WI38 (cell line): Measurements from ENCODE around the gene TNKS1BP1.
"Not testable (repeated sequence)": the region's sequence is repeated elsewhere in the genome, so short reads cannot be mapped to it uniquely, and the experiment has no call there.

Experiments used
- H3K4me3 ChIP-seq: 2 replicates; pipeline ENCODE4 v1.5.1; 2011; ENCODE audit warnings: low read depth, mild to moderate bottlenecking, control low read depth, low read length
- TF ChIP-seq, protein P1 (sequence below): IDR thresholded peaks from 2 replicates; pipeline ENCODE4 v1.5.1; 2012; ENCODE audit warnings: low read depth, mild to moderate bottlenecking, control low read depth, low read length

TNKS1BP1 gene

DNA sequence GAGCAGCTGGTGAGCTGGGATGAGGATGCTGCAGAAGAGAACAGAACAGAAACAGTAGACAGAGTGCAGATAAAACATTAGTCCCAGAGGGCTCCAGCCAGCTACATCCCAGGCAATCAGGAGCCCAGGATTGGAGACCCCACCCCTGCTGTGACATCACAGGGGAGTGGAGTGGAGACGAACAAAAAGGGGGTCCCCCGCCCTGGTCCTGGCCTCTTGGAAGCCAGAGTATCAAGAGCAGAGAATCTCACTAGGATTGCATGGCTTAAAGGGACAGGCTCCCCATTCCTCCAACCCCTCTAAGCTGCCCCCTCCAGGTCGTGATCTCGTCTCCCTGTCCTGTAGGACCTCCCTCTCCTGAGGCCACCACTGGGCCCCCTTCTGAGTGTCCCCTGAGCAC, 13.4 kb upstream of the TNKS1BP1 start, which contains the start of gene P2RX3:
TSS of gene P2RX3 (plus strand) at position 211 of the 400 bp plus-strand sequence. CDS start 199 bp downstream, outside the sequence.
- TF ChIP-seq, protein P1, sequence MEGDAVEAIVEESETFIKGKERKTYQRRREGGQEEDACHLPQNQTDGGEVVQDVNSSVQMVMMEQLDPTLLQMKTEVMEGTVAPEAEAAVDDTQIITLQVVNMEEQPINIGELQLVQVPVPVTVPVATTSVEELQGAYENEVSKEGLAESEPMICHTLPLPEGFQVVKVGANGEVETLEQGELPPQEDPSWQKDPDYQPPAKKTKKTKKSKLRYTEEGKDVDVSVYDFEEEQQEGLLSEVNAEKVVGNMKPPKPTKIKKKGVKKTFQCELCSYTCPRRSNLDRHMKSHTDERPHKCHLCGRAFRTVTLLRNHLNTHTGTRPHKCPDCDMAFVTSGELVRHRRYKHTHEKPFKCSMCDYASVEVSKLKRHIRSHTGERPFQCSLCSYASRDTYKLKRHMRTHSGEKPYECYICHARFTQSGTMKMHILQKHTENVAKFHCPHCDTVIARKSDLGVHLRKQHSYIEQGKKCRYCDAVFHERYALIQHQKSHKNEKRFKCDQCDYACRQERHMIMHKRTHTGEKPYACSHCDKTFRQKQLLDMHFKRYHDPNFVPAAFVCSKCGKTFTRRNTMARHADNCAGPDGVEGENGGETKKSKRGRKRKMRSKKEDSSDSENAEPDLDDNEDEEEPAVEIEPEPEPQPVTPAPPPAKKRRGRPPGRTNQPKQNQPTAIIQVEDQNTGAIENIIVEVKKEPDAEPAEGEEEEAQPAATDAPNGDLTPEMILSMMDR = no peak
- H3K4me3 ChIP-seq = no peak within 1 kb of the TSS

DNA sequence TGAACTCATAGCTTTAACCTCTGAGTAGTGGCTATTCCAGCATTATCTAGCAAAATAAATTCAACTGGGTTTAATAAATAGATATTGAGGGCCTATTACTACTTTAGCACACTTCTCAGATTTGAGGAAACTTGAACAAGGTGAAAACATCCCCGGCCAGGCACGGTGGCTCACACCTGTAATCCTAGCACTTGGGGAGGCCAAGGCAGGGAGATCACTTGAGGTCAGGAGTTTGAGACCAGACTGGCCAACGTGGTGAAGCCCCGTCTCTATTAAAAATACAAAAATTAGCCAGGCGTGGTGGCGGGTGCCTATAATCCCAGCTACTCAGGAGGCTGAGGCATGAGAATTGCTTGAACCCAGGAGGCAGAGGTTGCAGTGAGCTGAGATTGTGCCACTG, 12.1 kb upstream of the TNKS1BP1 start:
- H3K4me3 ChIP-seq = not testable (repeated sequence)

DNA sequence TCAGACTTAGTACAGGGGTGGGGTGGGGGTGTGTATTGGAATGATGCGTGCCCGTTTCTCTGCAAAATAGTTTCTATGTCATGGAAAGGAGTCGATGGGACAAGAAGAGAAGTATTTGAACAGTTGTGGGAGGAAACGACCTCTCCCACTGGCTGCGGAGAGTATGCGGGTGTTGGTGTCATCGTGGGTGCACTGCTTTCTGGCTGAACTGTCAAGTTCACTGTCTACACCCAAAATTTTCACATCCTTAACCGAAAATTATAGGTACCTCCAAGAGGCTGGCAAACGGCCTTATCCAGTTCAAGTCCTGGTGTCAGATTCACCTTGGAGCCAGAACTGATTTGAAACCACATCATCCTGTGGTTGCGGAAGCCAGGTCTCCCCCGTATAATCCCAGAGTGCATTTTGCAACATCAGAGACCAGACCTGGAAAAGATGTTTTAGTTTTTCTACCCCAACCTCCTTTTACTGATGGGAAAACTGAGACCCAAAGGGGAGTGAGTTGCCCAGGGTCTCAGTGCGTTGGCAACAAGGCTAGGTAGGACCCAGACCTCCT, 11.4 kb upstream of the TNKS1BP1 start:
- H3K4me3 ChIP-seq = peak overlapping the region; percentile 83
- TF ChIP-seq, protein P1 = no peak

DNA sequence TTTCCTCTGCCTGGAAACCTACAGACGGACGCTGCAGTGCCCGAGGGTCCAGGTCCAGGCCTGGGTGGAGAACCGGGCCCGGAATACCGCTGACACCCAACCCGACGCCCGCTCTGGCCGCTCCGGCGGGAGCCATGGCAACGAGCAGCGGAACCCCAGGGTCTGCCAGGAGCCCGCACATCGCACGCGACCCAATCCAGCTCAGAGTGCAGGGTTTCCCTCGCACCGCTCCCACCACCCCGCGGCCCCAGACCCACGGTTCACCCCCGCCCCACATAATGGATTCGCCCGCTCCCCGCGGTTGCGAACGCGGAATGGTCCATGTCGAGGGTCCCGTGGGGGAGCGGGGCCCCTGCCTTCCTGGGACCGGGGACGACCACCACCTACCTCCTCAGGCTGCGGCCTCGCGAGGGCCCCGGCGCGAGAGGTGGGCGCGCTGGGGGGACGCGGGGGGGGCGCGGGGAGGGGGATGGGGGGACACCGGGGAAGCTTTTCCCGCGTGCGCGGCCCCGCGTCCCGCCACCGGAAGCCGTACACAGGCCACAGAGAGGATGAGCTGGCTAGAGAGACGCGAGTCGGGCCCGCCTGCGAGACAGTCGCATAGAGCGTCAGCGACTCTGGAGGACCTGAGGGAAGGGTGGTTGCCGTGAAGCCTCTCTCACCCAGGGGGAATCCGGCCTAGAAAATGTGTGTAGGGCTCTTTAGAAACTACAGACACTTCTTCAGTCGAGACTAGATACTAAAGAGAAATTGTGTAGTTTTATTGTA, 10.8 kb upstream of the TNKS1BP1 start, which contains the start of gene SSRP1:
TSS of gene SSRP1 (minus strand) at position 550 of the 768 bp plus-strand sequence. CDS start 771 bp downstream, outside the sequence.
- TF ChIP-seq, protein P1 = no peak
- peak within 1 kb of the TSS; percentile 83 for H3K4me3 ChIP-seq

DNA sequence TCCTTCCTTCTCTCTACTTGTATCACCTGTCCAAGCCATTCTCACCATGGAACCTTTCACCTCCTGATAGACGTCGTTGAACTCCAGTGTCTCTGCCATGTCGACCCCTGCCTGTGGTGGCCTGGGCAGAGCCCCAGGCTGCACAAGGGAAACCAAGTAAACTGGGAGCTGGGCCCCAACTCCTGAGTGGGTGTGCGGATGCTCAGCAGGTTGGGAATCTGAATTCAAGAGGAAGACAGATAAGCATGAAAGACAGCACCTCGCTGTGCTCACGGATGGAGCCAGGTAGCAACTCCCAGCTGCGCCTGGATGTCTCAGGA, 10.2 kb upstream of the TNKS1BP1 start:
- TF ChIP-seq, protein P1 = no peak
- peak overlapping the region; percentile 83 for H3K4me3 ChIP-seq

DNA sequence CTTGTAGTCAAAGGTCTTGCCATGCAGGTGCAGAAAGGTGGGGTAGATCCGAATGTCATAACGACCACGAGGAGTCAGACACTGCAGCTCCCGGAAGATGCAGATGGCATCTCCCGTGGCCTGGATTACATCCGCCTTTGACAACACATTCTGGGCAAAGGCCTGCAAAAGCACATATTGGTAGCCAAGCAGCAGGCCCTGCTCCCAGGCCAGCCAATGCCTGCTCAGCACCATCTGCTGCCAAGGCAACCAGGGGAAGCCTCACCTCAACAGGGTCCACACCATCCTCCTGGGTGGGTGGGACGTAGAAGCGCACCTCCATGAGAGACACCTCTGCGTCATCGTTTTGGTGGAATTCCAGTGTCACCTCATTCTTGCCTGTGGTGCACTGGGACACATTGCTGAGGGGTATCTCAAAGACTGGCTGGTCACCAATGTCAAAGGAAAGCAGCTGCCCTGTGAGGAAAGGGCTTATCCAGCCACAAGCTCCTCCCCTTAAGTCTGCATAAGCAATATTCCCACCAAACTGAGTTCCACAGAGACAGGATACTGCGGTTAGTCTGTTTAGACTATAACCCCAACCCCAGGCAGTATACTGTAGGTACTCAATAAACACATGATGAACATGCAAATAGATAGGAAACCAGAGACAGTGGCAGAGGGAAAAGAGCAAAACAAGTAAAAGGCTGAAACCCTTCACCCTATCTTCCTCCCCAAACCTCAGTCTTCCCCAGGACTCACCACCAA, 8.1 kb upstream of the TNKS1BP1 start:
- H3K4me3 ChIP-seq = no peak overlapping the region
- TF ChIP-seq, protein P1 = no peak

DNA sequence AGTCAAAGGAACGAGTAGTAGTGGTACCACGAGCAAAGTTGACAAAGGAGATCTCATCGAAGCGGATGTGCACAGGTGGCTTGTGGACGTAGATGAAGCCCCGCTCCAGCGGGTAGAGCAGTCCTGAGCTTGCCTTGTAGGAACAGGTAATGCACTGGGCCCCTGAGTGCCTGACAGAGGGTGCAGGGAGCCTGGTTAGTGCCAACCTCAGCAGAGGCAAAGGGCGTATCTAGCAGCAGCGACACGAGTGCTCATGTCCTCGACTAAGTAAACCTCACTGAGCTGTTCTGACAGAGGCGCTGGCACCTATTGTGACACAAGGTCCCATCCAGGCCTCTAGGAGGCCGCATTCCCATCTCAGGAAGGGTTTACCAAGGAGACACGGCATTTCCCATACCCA, 7.0 kb upstream of the TNKS1BP1 start:
- H3K4me3 ChIP-seq = no peak overlapping the region
- TF ChIP-seq, protein P1 = no peak
